ENCODE measurements around the gene MRPS15.

The MRPS15 gene

DNA sequence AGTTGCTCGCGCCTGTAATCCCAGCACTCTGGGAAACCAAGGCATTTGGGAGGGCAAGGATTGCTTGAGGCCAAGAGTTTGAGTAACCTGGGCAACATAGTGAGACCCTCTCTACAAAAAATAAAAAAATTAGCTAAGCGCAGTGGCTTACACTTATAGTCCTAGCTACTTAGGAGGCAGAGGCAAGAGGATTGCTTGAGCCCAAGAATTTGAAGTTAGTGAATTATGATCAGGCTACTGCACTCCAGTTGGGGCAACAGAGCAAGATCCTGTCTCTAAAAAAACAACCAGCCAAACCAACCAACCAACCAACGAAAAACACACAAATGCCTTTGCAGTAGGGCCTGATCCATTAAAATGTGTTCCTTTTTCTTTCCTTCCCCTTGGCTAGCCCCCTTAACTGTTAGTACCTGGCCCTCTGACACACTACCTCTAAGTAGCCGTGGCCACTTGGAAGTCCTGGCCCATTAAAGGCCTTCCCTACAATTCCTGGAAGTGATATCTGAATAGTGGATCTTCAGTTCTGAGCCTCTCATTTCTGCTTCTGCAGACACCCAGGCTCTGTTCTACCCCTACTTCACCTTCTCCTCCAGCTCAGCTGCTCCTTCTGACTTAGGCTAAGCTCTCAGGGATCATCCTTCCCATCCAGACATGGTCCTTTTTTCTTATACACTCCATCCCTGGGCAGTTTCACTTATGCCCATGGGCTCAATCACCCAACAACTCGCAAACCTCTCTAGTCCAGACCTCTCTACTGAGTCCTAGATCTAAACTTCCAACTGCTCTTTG is 10.4 kb downstream of the MRPS15 start:
- TF ChIP-seq, protein P1, sequence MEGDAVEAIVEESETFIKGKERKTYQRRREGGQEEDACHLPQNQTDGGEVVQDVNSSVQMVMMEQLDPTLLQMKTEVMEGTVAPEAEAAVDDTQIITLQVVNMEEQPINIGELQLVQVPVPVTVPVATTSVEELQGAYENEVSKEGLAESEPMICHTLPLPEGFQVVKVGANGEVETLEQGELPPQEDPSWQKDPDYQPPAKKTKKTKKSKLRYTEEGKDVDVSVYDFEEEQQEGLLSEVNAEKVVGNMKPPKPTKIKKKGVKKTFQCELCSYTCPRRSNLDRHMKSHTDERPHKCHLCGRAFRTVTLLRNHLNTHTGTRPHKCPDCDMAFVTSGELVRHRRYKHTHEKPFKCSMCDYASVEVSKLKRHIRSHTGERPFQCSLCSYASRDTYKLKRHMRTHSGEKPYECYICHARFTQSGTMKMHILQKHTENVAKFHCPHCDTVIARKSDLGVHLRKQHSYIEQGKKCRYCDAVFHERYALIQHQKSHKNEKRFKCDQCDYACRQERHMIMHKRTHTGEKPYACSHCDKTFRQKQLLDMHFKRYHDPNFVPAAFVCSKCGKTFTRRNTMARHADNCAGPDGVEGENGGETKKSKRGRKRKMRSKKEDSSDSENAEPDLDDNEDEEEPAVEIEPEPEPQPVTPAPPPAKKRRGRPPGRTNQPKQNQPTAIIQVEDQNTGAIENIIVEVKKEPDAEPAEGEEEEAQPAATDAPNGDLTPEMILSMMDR (IDR thresholded peaks at IDR 0.05), result no peak
- Histone ChIP-seq H3K36me3 (peaks cover 28 to 48% (median 36%) of the 10 kb centered on the region in 3 donors), H3K9me3 (no peaks in the 10 kb centered on the region), H3K4me1 (peaks cover 0 to 13% (median 4%) of the 10 kb centered on the region in 4 donors), H3K27me3 (no peaks in the 10 kb centered on the region), H3K27ac (no peak overlapping the region), H3K4me3 (no peak overlapping the region)
- intact Hi-C loops (cut with DNase I; ENCODE audit: low total_unique reads), result no loop called here
- no peak for DNase-seq

DNA sequence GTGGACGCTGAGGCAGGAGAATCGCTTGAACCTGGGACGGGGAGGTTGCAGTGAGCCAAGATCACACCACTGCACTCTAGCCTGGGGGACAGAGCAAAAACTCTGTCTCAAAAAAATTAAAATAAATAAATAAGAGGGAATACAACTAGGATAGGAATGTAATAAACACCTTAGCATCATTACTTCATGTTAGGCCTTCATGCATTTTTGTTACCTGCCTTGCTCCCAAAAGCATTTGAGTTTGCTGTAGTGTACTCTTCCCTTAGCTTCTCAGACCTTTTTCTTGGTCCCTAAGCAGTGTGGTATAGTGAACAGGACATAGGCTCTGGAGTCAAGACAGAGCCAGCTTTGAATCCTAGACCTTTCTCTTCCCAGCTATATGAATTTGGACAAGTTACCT is 11.1 kb downstream of the MRPS15 start:
- Histone ChIP-seq H3K4me1 (peaks cover 0 to 13% (median 4%) of the 10 kb centered on the region in 4 donors), H3K9me3 (no peaks in the 10 kb centered on the region), H3K4me3 (no peak overlapping the region), H3K27me3 (no peaks in the 10 kb centered on the region), H3K27ac (no peak overlapping the region), H3K36me3 (peaks cover 21 to 41% (median 31%) of the 10 kb centered on the region in 3 donors)
- TF ChIP-seq, protein P1 (IDR thresholded peaks at IDR 0.05), result no peak
- intact Hi-C loops (cut with DNase I; ENCODE audit: low total_unique reads), result no loop called here
- DNase-seq, result no peak

GRCh38 chr1:36450919-36451305 is 13.3 kb downstream of the MRPS15 start:
- Histone ChIP-seq H3K4me3 (peak overlapping the region; percentile 55 to 69), H3K27me3 (no peaks in the 10 kb centered on the region), H3K9me3 (no peaks in the 10 kb centered on the region), H3K4me1 (peaks cover 0 to 13% (median 4%) of the 10 kb centered on the region in 4 donors), H3K36me3 (peaks cover 10 to 19% (median 13%) of the 10 kb centered on the region in 3 donors), H3K27ac (peak overlapping the region; percentile 88 to 96)
- DNase-seq, result no peak
- TF ChIP-seq, protein P1 (IDR thresholded peaks at IDR 0.05), result no peak
- intact Hi-C loops (cut with DNase I; ENCODE audit: low total_unique reads), result no loop called here

DNA sequence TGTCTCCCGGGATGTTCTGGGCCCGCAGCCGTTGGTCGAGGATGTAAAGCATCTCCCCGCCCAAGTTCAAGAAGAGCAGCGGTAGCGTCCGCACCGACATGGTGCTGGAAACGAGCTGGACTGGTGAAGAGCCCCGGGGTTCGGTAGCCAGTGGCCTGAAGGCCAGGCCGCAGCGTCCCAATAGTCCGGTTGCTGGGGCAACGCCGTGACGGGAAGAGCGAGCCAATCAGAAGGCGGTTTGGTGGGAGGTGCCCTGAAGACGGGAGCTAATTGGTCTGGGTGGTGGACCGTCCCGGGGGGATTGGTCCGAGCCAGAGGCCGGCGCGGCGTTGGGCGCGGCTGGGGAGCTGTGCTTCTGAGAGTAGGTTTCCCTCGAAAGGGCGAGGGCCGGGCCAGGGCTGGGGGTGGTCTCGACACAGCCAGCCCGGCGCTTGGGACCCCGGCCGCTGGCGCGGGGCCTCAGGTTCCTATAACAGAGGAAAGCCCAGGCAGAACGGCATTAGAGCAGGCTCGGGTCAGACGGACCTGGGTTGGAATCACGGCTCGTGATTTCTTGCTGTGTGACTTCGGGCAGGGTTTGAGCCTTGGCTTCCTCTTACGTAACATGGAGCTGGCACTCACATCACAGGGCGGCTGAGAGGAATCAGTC is 13.8 kb downstream of the MRPS15 start, which contains the start of gene OSCP1:
OSCP1 (minus strand) TSS at position 182 of the 649 bp plus-strand sequence; CDS start at position 100, 82 bp downstream.
- peaks cover 5 to 14% (median 8%) of the 10 kb centered on the region in 3 donors for H3K36me3 ChIP-seq
- H3K4me1 ChIP-seq, result peaks cover 0 to 13% (median 4%) of the 10 kb centered on the region in 4 donors
- H3K9me3 ChIP-seq, result no peaks in the 10 kb centered on the region
- peak within 1 kb of the TSS; percentile 55 to 69 for H3K4me3 ChIP-seq
- intact Hi-C loops (cut with DNase I; ENCODE audit: low total_unique reads), result no loop called here
- no peaks in the 10 kb centered on the region for H3K27me3 ChIP-seq
- DNase-seq, result peak; percentile 97 to 98
- TF ChIP-seq, protein P1 (IDR thresholded peaks at IDR 0.05), result peak in 1 of 2 experiments; percentile 17
- H3K27ac ChIP-seq, result peak within 1 kb of the TSS; percentile 88 to 96

DNA sequence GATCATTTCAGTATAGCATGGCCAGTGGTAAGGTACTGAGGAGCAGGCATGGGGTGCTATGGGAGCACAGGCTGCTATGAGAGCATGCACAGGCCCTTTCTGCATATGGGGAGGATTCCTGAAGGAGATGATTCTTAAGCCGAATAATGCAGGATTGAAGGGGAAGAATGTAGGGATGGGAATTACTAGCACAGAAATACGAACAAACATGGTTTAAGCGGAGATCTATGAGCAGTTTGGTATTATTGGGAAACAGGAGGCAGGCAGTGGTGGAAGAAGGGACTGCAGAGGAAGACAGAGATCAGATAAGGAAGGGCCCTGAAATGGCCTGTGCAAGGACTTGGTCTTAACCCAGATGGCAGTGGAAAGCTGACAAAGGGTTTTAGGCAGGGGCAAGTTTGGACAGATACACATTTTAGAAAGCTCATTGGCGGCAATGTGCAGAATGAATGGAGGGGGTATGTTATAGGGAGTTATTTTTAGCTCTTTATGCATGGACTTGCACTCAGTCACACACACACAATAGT is 15.6 kb downstream of the MRPS15 start:
- TF ChIP-seq, protein P1 (IDR thresholded peaks at IDR 0.05), result no peak
- peaks cover 0 to 13% (median 4%) of the 10 kb centered on the region in 4 donors for H3K4me1 ChIP-seq
- intact Hi-C loops (cut with DNase I; ENCODE audit: low total_unique reads), result no loop called here
- no peak for DNase-seq
- H3K27me3 ChIP-seq, result no peaks in the 10 kb centered on the region
- H3K27ac ChIP-seq, result no peak overlapping the region
- H3K4me3 ChIP-seq, result no peak overlapping the region
- H3K36me3 ChIP-seq, result no peaks in the 10 kb centered on the region
- no peaks in the 10 kb centered on the region for H3K9me3 ChIP-seq
